Measurements from ENCODE around the gene FRK.

The FRK gene

DNA sequence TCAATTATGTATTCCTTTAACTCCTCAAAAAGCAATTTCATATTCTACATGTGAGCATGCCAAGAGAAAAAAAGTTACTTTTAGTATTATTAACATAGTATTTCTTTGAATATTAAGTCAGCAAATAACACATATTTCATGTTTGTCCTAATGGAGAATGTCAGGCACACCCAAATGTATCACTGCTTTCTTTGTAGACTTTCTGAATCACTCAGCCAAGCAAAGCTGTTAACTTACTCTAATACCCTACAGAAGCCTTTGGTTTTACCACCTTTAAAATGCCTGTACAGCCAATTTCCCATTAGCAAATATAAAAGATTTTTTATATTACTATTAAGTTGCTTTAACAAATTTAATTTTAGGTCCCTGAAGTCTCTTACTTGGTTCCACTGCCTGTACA lies 23.8 kb downstream of the FRK start:
- Histone ChIP-seq H3K4me1 (ENCODE audit: control insufficient read depth in 1 of 2, insufficient read depth in 2 of 2, low read length in 2 of 2) (peaks cover 5 to 9% of the 10 kb centered on the region in 2 donors), H3K36me3 (ENCODE audit: control insufficient read depth in 1 of 2, insufficient read depth in 2 of 2, low read length in 2 of 2) (no peaks in the 10 kb centered on the region), H3K27ac (ENCODE audit: low read depth, low read length) (no peak overlapping the region), H3K27me3 (ENCODE audit: control insufficient read depth in 1 of 2, insufficient read depth in 2 of 2, low read length in 2 of 2) (no peaks in the 10 kb centered on the region), H3K9me3 (ENCODE audit: control insufficient read depth in 1 of 2, low read length in 2 of 2) (no peaks in the 10 kb centered on the region), H3K9ac (ENCODE audit: low read depth in 1 of 2, low read length in 2 of 2) (no peak overlapping the region), H3K4me3 (ENCODE audit: low read depth in 1 of 2, low read length in 2 of 2) (no peak overlapping the region)

DNA sequence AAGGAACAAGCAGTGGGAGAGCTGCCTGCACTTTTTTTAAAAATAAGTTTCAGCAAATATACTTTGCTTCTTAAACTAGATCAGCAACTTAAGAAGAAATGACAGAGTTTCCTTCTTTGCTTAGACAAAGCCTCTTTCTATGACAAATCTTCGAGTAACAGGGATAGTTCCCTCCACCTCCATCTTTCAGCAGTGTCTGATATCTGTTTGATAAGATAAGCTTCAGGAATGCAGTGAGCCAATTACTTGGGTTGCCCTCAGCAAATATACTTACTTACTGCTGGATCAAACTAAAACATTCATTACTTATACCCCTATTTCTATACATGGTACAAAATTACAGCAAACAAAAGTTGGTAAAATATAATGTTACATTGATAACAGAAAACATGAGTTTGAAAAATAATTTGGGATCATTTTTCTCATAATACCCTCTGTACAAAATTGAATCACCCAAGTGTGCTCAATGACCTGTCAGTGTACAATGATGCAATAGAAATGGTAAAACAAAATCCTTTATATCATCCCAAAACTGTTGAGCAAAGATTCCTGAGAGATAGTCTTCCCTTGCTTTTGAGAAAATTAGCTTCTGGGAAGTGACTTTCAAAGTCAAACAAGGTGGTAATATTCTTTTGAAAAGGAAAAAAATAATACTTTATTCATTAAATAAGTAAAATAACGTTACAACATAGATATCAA lies 24.5 kb downstream of the FRK start:
- no peak overlapping the region for H3K9ac ChIP-seq (ENCODE audit: low read depth in 1 of 2, low read length in 2 of 2)

GRCh38 chr6:116035616-116036015 lies 25.1 kb downstream of the FRK start:
- Histone ChIP-seq H3K9me3 (ENCODE audit: control insufficient read depth in 1 of 2, low read length in 2 of 2) (no peaks in the 10 kb centered on the region), H3K4me1 (ENCODE audit: control insufficient read depth in 1 of 2, insufficient read depth in 2 of 2, low read length in 2 of 2) (peaks cover 5% of the 10 kb centered on the region in 2 donors), H3K36me3 (ENCODE audit: control insufficient read depth in 1 of 2, insufficient read depth in 2 of 2, low read length in 2 of 2) (no peaks in the 10 kb centered on the region), H3K27me3 (ENCODE audit: control insufficient read depth in 1 of 2, insufficient read depth in 2 of 2, low read length in 2 of 2) (no peaks in the 10 kb centered on the region), H3K9ac (ENCODE audit: low read depth in 1 of 2, low read length in 2 of 2) (no peak overlapping the region), H3K27ac (ENCODE audit: low read depth, low read length) (no peak overlapping the region), H3K4me3 (ENCODE audit: low read depth in 1 of 2, low read length in 2 of 2) (no peak overlapping the region)

More for the DNA sequence above, 24.5 kb downstream of the FRK start:
- no peaks in the 10 kb centered on the region for H3K36me3 ChIP-seq (ENCODE audit: control insufficient read depth in 1 of 2, insufficient read depth in 2 of 2, low read length in 2 of 2)
- no peaks in the 10 kb centered on the region for H3K27me3 ChIP-seq (ENCODE audit: control insufficient read depth in 1 of 2, insufficient read depth in 2 of 2, low read length in 2 of 2)
- H3K27ac ChIP-seq (ENCODE audit: low read depth, low read length) = no peak overlapping the region
- H3K4me3 ChIP-seq (ENCODE audit: low read depth in 1 of 2, low read length in 2 of 2) = no peak overlapping the region
- H3K9me3 ChIP-seq (ENCODE audit: control insufficient read depth in 1 of 2, low read length in 2 of 2) = no peaks in the 10 kb centered on the region
- H3K4me1 ChIP-seq (ENCODE audit: control insufficient read depth in 1 of 2, insufficient read depth in 2 of 2, low read length in 2 of 2) = peaks cover 5 to 8% of the 10 kb centered on the region in 2 donors

DNA sequence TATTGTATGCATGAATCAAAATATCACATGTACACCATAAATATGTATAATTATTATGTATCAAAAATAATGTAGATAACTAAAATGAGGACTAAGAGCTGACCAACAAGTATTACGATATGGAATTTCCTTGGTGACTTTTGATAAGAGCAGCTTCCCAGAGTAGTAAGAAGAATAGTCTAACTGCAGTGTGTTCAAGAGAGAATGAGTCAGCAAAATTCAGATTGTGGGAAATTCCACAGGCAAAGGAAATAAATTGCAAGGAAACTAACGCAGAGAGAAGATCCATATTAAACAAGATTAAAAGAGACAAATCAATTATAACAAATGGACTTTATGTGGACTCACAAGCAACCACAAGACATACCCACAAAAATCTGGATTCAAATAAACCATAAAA lies 26.4 kb downstream of the FRK start:
- no peak overlapping the region for H3K27ac ChIP-seq (ENCODE audit: low read depth, low read length)

DNA sequence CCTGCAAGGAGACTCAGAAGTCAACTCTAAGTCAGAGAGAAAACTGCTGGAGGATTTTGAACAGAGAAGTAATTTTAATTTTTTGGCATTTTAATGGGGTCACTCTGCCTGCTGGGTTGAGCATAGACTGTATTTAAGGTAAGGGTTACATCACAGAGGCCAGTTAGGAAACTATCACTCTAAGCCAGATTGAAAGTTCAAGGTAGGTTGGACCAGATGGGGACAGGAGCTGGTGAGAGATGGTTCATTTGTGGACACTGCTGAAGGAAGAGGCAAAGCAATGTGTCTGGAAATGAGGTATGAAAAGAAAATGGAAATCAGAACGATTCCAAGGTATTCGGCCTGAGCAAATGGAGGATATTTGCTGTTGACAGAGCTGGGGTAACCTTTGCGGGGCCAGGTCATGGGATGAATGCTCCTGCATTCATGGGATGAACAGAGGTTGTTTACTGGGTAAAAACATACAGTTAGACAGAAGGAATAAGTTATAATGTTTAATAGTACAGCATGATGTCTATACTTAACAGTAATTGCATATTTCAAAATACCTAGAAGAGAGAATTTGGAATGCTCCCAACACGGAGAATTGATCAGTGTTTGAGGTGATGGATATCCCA lies 26.9 kb downstream of the FRK start:
- no peaks in the 10 kb centered on the region for H3K9me3 ChIP-seq (ENCODE audit: control insufficient read depth in 1 of 2, low read length in 2 of 2)
- H3K4me3 ChIP-seq (ENCODE audit: low read depth in 1 of 2, low read length in 2 of 2) = no peak overlapping the region
- H3K27ac ChIP-seq (ENCODE audit: low read depth, low read length) = no peak overlapping the region
- no peaks in the 10 kb centered on the region for H3K36me3 ChIP-seq (ENCODE audit: control insufficient read depth in 1 of 2, insufficient read depth in 2 of 2, low read length in 2 of 2)
- peaks cover 5% of the 10 kb centered on the region in 2 donors for H3K4me1 ChIP-seq (ENCODE audit: control insufficient read depth in 1 of 2, insufficient read depth in 2 of 2, low read length in 2 of 2)
- H3K27me3 ChIP-seq (ENCODE audit: control insufficient read depth in 1 of 2, insufficient read depth in 2 of 2, low read length in 2 of 2) = no peaks in the 10 kb centered on the region
- no peak overlapping the region for H3K9ac ChIP-seq (ENCODE audit: low read depth in 1 of 2, low read length in 2 of 2)

More for the DNA sequence above, 26.4 kb downstream of the FRK start:
- Histone ChIP-seq H3K4me1 (ENCODE audit: control insufficient read depth in 1 of 2, insufficient read depth in 2 of 2, low read length in 2 of 2) (peaks cover 5% of the 10 kb centered on the region in 2 donors), H3K9ac (ENCODE audit: low read depth in 1 of 2, low read length in 2 of 2) (no peak overlapping the region), H3K36me3 (ENCODE audit: control insufficient read depth in 1 of 2, insufficient read depth in 2 of 2, low read length in 2 of 2) (no peaks in the 10 kb centered on the region), H3K4me3 (ENCODE audit: low read depth in 1 of 2, low read length in 2 of 2) (no peak overlapping the region), H3K27me3 (ENCODE audit: control insufficient read depth in 1 of 2, insufficient read depth in 2 of 2, low read length in 2 of 2) (no peaks in the 10 kb centered on the region), H3K9me3 (ENCODE audit: control insufficient read depth in 1 of 2, low read length in 2 of 2) (no peaks in the 10 kb centered on the region)

DNA sequence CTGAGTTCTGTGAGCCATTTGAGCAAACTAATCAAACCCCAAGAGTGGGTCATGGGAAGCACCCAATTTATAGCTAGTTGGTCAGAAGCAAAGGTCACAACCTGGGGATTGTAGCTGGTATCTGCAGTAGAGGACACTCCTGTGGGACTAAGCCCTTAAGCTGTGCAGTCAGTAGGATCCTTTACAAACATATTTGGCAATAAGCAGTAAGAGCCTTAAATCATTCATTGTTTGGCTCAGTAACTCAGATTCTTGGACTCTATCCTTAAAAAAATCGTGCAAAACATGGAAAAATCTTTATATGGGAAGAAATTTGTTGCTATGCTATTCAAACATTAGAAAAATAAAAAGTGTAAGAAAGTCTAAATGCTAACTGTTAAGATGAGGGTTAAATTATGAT lies 29.9 kb downstream of the FRK start:
- H3K4me3 ChIP-seq (ENCODE audit: low read depth in 1 of 2, low read length in 2 of 2) = no peak overlapping the region
- H3K36me3 ChIP-seq (ENCODE audit: control insufficient read depth in 1 of 2, insufficient read depth in 2 of 2, low read length in 2 of 2) = no peaks in the 10 kb centered on the region
- no peaks in the 10 kb centered on the region for H3K9me3 ChIP-seq (ENCODE audit: control insufficient read depth in 1 of 2, low read length in 2 of 2)
- H3K27ac ChIP-seq (ENCODE audit: low read depth, low read length) = no peak overlapping the region
- no peaks in the 10 kb centered on the region for H3K4me1 ChIP-seq (ENCODE audit: control insufficient read depth in 1 of 2, insufficient read depth in 2 of 2, low read length in 2 of 2)
- H3K9ac ChIP-seq (ENCODE audit: low read depth in 1 of 2, low read length in 2 of 2) = no peak overlapping the region
- no peaks in the 10 kb centered on the region for H3K27me3 ChIP-seq (ENCODE audit: control insufficient read depth in 1 of 2, insufficient read depth in 2 of 2, low read length in 2 of 2)

DNA sequence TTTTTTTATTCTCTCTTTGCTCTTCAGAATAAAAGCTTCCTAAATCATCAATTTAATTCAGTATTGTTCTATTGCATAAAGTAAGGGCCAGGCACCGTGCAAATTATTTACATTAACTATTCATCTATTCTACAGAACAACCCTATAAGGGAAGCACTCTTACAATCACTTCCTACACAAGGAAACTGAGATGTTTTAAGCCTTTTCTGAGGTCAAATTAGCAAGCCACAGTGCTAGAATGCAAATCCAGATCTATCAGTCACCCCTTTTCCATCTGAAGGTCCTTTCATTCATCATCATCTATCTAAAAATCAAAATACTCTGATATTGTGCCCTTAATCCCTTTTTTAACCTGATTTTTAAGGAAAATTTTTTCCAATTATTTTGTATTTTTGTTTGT lies 31.2 kb downstream of the FRK start:
- Histone ChIP-seq H3K36me3 (ENCODE audit: control insufficient read depth in 1 of 2, insufficient read depth in 2 of 2, low read length in 2 of 2) (no peaks in the 10 kb centered on the region), H3K4me1 (ENCODE audit: control insufficient read depth in 1 of 2, insufficient read depth in 2 of 2, low read length in 2 of 2) (no peaks in the 10 kb centered on the region), H3K27ac (ENCODE audit: low read depth, low read length) (no peak overlapping the region)

GRCh38 chr6:116028233-116028632 lies 32.5 kb downstream of the FRK start:
- Histone ChIP-seq H3K27ac (ENCODE audit: low read depth, low read length) (no peak overlapping the region), H3K4me1 (ENCODE audit: control insufficient read depth in 1 of 2, insufficient read depth in 2 of 2, low read length in 2 of 2) (no peaks in the 10 kb centered on the region), H3K4me3 (ENCODE audit: low read depth in 1 of 2, low read length in 2 of 2) (no peak overlapping the region), H3K9ac (ENCODE audit: low read depth in 1 of 2, low read length in 2 of 2) (no peak overlapping the region), H3K36me3 (ENCODE audit: control insufficient read depth in 1 of 2, insufficient read depth in 2 of 2, low read length in 2 of 2) (no peaks in the 10 kb centered on the region), H3K9me3 (ENCODE audit: control insufficient read depth in 1 of 2, low read length in 2 of 2) (no peaks in the 10 kb centered on the region), H3K27me3 (ENCODE audit: control insufficient read depth in 1 of 2, insufficient read depth in 2 of 2, low read length in 2 of 2) (no peaks in the 10 kb centered on the region)

More for the DNA sequence above, 31.2 kb downstream of the FRK start:
- Histone ChIP-seq H3K9me3 (ENCODE audit: control insufficient read depth in 1 of 2, low read length in 2 of 2) (no peaks in the 10 kb centered on the region), H3K27me3 (ENCODE audit: control insufficient read depth in 1 of 2, insufficient read depth in 2 of 2, low read length in 2 of 2) (no peaks in the 10 kb centered on the region), H3K4me3 (ENCODE audit: low read depth in 1 of 2, low read length in 2 of 2) (no peak overlapping the region), H3K9ac (ENCODE audit: low read depth in 1 of 2, low read length in 2 of 2) (no peak overlapping the region)

GRCh38 chr6:116027801-116028200 lies 32.9 kb downstream of the FRK start:
- no peak overlapping the region for H3K4me3 ChIP-seq (ENCODE audit: low read depth in 1 of 2, low read length in 2 of 2)
- H3K9ac ChIP-seq (ENCODE audit: low read depth in 1 of 2, low read length in 2 of 2) = no peak overlapping the region
- no peak overlapping the region for H3K27ac ChIP-seq (ENCODE audit: low read depth, low read length)

GRCh38 chr6:116025405-116025804 lies 35.3 kb downstream of the FRK start:
- H3K36me3 ChIP-seq (ENCODE audit: control insufficient read depth in 1 of 2, insufficient read depth in 2 of 2, low read length in 2 of 2) = no peaks in the 10 kb centered on the region
- no peak overlapping the region for H3K27ac ChIP-seq (ENCODE audit: low read depth, low read length)
- H3K4me3 ChIP-seq (ENCODE audit: low read depth in 1 of 2, low read length in 2 of 2) = no peak overlapping the region
- H3K27me3 ChIP-seq (ENCODE audit: control insufficient read depth in 1 of 2, insufficient read depth in 2 of 2, low read length in 2 of 2) = no peaks in the 10 kb centered on the region
- no peak overlapping the region for H3K9ac ChIP-seq (ENCODE audit: low read depth in 1 of 2, low read length in 2 of 2)
- no peaks in the 10 kb centered on the region for H3K4me1 ChIP-seq (ENCODE audit: control insufficient read depth in 1 of 2, insufficient read depth in 2 of 2, low read length in 2 of 2)
- H3K9me3 ChIP-seq (ENCODE audit: control insufficient read depth in 1 of 2, low read length in 2 of 2) = no peaks in the 10 kb centered on the region

More at GRCh38 chr6:116027801-116028200, 32.9 kb downstream of the FRK start:
- H3K27me3 ChIP-seq (ENCODE audit: control insufficient read depth in 1 of 2, insufficient read depth in 2 of 2, low read length in 2 of 2) = no peaks in the 10 kb centered on the region
- no peaks in the 10 kb centered on the region for H3K9me3 ChIP-seq (ENCODE audit: control insufficient read depth in 1 of 2, low read length in 2 of 2)
- no peaks in the 10 kb centered on the region for H3K4me1 ChIP-seq (ENCODE audit: control insufficient read depth in 1 of 2, insufficient read depth in 2 of 2, low read length in 2 of 2)
- no peaks in the 10 kb centered on the region for H3K36me3 ChIP-seq (ENCODE audit: control insufficient read depth in 1 of 2, insufficient read depth in 2 of 2, low read length in 2 of 2)
